ENCODE results near the gene PHYKPL. TPM values are rescaled to one million over a fixed set of nuclear protein-coding genes. Genes with fewer than 3 reads are reported as not detected.

Gene PHYKPL
- total RNA-seq, 1 experiment from 2014 or later = 48.8 TPM

DNA sequence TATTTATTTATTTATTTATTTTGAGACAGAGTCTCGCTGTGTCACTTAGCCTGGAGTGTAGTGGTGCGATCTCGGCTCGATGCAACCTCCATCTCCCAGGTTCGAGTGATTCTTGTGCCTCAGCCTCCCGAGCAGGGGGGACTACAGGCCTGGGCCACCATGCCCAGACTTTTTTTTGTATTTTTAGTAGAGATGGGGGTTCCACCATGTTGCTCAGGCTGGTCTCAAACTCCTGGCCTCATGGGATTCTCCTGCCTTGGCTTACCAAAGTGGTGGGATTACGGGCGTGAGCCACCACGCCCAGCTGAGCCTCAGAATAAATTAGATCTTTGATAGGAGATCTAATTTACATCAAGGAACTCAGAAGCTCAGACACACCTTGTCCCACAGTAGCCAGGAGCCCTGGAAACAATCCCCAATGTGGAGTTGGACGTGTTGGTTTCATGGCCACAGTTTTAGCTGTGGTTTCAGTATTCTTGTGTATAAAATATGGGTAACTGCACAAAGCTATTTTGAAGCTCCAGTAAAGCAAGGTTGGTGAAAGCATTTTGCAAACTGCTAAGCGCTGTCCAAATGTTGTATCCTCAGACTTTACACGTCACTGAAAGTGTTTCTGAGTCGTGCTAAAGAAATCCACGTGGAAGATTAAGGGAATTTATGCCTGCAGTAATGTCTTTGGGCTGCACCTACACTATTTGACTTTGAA, 31.2 kb downstream of the PHYKPL start:
- Histone ChIP-seq H3K18ac (ENCODE audit: insufficient read length, low read depth, low read length) (no peak overlapping the region), H3K4me1 (ENCODE audit: insufficient read depth, low read length) (no peaks in the 10 kb centered on the region; the same call in 1 of the 2 replicates), H3K14ac (ENCODE audit: insufficient read depth, low read length) (no peak overlapping the region), H3K27me3 (ENCODE audit: insufficient read depth, low read length) (no peaks in the 10 kb centered on the region), H3K23me2 (ENCODE audit: insufficient read length, low read depth, low read length, poor library complexity, severe bottlenecking) (peaks cover 10% of the 10 kb centered on the region), H3K4me2 (ENCODE audit: insufficient read depth, insufficient read length, low read length) (no peak overlapping the region), H2AK5ac (ENCODE audit: insufficient read length, low read length) (no peak overlapping the region), H3K79me2 (ENCODE audit: insufficient read depth, low read length) (peaks cover 13% of the 10 kb centered on the region), H3K9ac (ENCODE audit: extremely low read depth, insufficient read length, low read length) (no peak overlapping the region), H3K4ac (ENCODE audit: low read depth, low read length) (no peak overlapping the region), H2BK15ac (ENCODE audit: low read depth, low read length) (no peak overlapping the region), H4K8ac (replicated peaks; ENCODE audit: insufficient read length, low read depth, low read length) (no peak overlapping the region), H3K9me3 (ENCODE audit: control insufficient read depth, low read depth, low read length) (no peaks in the 10 kb centered on the region), H4K91ac (ENCODE audit: insufficient read length, low read depth, low read length) (no peak overlapping the region), H4K5ac (ENCODE audit: insufficient read length, low read depth, low read length) (no peak overlapping the region), H2BK120ac (ENCODE audit: low read depth, low read length, poor library complexity, severe bottlenecking) (no peak overlapping the region), H3K56ac (ENCODE audit: insufficient read length, low read depth, low read length) (no peak overlapping the region), H2BK5ac (ENCODE audit: insufficient read length, low read length) (no peak overlapping the region), H3K27ac (ENCODE audit: insufficient read length, low read depth, low read length) (no peak overlapping the region), H3K23ac (ENCODE audit: insufficient read length, low read depth, low read length) (no peak overlapping the region), H2AFZ (ENCODE audit: low read length) (no peak overlapping the region), H2BK20ac (ENCODE audit: low read depth, low read length, poor library complexity, severe bottlenecking) (no peak overlapping the region), H3T11ph (ENCODE audit: low read length) (no peak overlapping the region), H2BK12ac (ENCODE audit: insufficient read length, low read depth, low read length) (no peak overlapping the region), H4K20me1 (ENCODE audit: control insufficient read depth, insufficient read depth, insufficient read length) (peaks cover 2% of the 10 kb centered on the region), H3K79me1 (ENCODE audit: insufficient read depth, low read depth, low read length, poor library complexity, severe bottlenecking) (peaks cover 1% of the 10 kb centered on the region)
- DNase-seq = no peak
- H3K27ac Mint-ChIP-seq = no peak overlapping the region
- TF ChIP-seq, protein P1, sequence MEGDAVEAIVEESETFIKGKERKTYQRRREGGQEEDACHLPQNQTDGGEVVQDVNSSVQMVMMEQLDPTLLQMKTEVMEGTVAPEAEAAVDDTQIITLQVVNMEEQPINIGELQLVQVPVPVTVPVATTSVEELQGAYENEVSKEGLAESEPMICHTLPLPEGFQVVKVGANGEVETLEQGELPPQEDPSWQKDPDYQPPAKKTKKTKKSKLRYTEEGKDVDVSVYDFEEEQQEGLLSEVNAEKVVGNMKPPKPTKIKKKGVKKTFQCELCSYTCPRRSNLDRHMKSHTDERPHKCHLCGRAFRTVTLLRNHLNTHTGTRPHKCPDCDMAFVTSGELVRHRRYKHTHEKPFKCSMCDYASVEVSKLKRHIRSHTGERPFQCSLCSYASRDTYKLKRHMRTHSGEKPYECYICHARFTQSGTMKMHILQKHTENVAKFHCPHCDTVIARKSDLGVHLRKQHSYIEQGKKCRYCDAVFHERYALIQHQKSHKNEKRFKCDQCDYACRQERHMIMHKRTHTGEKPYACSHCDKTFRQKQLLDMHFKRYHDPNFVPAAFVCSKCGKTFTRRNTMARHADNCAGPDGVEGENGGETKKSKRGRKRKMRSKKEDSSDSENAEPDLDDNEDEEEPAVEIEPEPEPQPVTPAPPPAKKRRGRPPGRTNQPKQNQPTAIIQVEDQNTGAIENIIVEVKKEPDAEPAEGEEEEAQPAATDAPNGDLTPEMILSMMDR (conservative IDR thresholded peaks at IDR 0.05) = no peak
- peaks cover 2 to 8% of the 10 kb centered on the region in 2 experiments; a peak in 4 of 5 replicates for H3K9me3 Mint-ChIP-seq
- H3K4me1 Mint-ChIP-seq = peaks cover 14 to 21% of the 10 kb centered on the region in 2 experiments
- no CpG with 5 or more reads among the region's 14 CpGs for WGBS (ENCODE audit: extremely low coverage, insufficient read length, low lambda C conversion rate)
- no peak overlapping the region for H3K4me3 Mint-ChIP-seq
- H3K36me3 Mint-ChIP-seq (ENCODE audit: insufficient read depth in 1 of 3, low read depth in 3 of 3) = peaks cover 11 to 14% (median 13%) of the 10 kb centered on the region in 3 experiments
- H3K27me3 Mint-ChIP-seq (ENCODE audit: low read depth) = peaks cover 28% of the 10 kb centered on the region
